GM13977 (cell line): ENCODE measurements around the gene ABCB6.

Source experiments
- DNase-seq: peaks from one replicate; pipeline ENCODE4 v3.0.0; 2012; ENCODE audit warnings: low spot score
- in situ Hi-C: fragments of 300-500 bp; cut with MboI; formaldehyde crosslinking; loops from one replicate; pipeline ENCODE4 v1.12.0; 2022; ENCODE audit warnings: low sequenced_read_pairs, low pct_unique_long_range_greater_than_20kb, mixed read lengths, inconsistent platforms; ENCODE audit not compliant: unreplicated experiment
- TF ChIP-seq, protein P1 (sequence below): IDR thresholded peaks from 2 replicates; pipeline ENCODE4 v1.5.1; 2012; ENCODE audit warnings: mild to moderate bottlenecking, control low read depth; ENCODE audit not compliant: insufficient read depth; ENCODE audit errors: extremely low read depth, missing control alignments

ABCB6 gene

DNA sequence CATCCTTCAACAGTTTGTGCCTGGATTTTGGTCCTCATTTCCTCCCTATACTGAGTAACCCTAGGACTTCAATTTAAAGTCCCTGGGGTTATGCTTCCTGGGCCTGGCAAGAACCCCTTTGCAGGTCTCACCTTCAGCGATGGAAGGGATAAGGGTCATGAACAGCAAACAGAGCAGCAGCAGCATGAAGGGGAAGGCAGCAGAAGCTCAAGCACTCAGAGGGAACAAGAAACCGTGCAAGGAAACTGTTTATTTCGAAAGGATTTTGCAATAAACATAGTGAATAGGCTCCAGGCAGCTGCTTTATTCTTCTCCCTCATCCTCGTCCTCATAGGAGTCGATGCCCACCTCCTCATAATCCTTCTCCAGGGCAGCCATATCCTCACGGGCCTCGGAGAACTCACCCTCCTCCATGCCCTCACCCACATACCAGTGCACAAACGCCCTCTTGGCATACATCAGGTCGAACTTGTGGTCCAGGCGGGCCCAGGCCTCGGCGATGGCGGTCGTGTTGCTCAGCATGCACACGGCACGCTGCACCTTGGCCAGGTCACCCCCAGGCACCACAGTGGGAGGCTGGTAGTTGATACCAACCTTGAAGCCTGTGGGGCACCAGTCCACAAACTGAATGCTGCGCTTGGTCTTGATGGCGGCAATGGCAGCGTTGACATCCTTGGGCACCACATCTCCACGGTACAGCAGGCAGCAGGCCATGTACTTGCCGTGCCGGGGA lies 31.5 kb upstream of the ABCB6 start:
- in situ Hi-C loops = no loop called here
- TF ChIP-seq, protein P1, sequence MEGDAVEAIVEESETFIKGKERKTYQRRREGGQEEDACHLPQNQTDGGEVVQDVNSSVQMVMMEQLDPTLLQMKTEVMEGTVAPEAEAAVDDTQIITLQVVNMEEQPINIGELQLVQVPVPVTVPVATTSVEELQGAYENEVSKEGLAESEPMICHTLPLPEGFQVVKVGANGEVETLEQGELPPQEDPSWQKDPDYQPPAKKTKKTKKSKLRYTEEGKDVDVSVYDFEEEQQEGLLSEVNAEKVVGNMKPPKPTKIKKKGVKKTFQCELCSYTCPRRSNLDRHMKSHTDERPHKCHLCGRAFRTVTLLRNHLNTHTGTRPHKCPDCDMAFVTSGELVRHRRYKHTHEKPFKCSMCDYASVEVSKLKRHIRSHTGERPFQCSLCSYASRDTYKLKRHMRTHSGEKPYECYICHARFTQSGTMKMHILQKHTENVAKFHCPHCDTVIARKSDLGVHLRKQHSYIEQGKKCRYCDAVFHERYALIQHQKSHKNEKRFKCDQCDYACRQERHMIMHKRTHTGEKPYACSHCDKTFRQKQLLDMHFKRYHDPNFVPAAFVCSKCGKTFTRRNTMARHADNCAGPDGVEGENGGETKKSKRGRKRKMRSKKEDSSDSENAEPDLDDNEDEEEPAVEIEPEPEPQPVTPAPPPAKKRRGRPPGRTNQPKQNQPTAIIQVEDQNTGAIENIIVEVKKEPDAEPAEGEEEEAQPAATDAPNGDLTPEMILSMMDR = no peak
- DNase-seq = no peak

DNA sequence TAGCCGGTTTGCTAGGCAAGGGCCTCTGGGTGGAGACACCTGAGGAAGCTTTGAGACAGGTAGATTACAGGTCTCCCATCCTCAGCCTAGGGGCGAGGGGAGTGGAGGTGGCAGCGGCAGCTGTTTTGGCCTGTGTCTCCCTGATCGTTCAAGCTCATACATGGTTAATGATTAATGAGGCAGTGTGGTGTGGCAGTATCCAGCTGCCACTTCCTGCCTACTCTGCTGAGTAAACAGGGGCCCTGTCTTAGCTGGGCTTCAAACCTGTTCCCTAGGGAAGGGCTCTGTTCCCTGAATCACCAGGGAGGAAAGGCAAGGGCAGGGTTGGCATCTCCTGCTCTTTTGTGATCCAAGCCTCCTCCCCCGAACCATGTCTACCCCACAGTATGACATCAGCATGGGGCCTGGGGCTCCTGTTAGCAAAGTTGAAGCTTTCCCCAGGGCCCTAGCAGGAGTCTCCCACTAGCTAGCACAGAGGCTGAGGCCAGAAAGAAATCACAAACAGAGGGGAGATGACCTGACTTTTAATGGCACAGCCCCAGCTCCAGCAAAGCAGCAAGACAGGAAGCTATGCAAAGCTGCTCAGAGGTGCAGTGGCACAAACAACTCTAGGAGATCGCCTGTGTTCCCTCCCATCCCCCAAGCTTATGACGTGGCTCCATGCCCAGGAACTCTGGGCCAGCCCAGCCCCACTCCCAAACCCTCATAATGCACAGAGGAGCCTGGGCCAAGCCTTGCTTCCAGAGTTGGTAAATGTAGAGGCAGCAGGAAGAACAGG lies 30.6 kb upstream of the ABCB6 start:
- peak; percentile 45 for DNase-seq
- TF ChIP-seq, protein P1 = no peak
- in situ Hi-C loops = no loop called here

DNA sequence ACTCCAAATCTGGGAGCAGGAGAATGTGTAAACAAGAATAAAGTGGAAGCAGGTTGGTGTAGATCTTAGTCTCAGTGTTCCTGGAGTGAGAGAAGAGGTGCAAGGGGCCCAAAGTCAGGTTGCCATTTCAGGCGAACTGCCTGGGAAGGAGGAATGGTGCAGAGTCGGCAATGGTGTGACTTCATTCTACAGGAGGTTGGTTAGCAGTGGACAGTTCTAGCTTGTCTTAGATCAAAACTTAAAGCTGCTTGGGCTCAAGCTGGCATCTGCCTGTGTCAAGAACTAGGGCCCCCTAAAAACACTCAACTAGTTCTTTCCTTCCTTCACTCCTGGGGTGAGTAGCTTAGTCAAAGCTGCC lies 30.1 kb upstream of the ABCB6 start:
- TF ChIP-seq, protein P1 = no peak
- in situ Hi-C loops = no loop called here
- no peak for DNase-seq

DNA sequence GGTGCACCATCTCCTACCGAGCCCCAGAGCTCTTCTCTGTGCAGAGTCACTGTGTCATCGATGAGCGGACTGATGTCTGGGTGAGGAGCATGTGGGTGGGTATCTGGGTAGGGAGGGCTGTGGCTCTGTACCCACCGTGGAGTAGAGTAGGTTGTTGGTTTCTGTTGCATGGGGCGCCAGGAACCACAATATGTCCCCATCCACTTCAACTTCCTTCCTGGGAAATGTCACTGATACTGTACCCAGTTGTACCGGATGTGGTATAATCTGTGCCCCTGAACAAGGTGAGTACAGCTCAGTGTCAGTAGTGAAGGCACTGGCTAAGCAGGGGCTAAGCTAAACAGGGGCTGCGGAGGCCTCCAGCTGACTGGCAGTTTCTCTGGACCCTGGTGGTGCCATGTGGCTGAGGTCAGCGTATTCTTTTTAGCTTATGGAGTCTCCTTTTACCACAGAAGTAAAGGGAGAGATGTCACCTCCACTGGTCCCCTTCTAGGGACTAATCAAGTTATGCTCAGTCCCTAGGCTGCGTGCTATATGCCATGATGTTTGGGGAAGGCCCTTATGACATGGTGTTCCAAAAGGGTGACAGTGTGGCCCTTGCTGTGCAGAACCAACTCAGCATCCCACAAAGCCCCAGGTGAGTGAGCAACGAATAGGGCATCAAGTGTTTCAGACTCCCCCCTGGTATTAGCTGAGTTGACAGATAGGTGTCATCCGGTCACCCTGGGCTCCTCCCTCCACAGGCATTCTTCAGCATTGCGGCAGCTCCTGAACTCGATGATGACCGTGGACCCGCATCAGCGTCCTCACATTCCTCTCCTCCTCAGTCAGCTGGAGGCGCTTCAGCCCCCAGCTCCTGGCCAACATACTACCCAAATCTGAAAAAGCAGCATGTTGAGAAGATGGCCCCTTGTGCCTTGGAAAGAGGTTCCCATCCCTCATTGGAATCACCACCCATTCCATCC lies 29.2 kb upstream of the ABCB6 start:
- DNase-seq = no peak
- TF ChIP-seq, protein P1 = no peak
- in situ Hi-C loops = no loop called here

DNA sequence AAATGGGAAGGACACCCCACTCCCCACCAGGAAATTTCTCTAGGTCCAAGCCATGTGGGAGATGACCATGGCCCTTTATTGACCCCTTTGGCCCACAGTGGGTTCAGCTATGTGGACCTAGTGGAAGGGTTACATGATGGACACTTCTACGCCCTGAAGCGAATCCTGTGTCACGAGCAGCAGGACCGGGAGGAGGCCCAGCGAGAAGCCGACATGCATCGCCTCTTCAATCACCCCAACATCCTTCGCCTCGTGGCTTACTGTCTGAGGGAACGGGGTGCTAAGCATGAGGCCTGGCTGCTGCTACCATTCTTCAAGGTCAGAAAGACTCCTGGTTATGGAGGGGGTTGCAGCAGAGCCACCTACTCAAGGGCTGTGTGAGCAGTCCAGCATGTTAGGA lies 27.8 kb upstream of the ABCB6 start:
- no peak for DNase-seq
- TF ChIP-seq, protein P1 = no peak
- in situ Hi-C loops = no loop called here

DNA sequence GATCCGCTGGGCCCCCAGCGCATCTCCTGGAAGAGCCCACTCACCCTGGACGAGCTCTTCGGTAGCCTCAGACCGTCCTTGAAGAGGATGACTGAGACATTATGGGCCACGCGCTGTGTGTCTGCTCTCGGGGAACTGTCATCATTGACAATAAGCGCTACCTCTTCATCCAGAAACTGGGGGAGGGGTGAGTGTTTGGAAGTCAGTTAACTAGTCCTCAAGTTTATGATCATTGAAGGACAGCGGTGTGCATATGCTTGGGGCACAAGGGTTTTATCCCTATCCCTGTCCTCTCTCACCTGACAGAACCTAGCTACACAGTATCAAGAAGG lies 27.1 kb upstream of the ABCB6 start:
- TF ChIP-seq, protein P1 = no peak
- in situ Hi-C loops = no loop called here
- no peak for DNase-seq
